ENCODE measurements around the gene ZG16.
A peak's percentile ranks its signal among the peaks of the same experiment; 100 is the strongest.
"Not testable (repeated sequence)": the region's sequence is repeated elsewhere in the genome, so short reads cannot be mapped to it uniquely, and the experiment has no call there.

The ZG16 gene

GRCh38 chr16:29777576-29778350 is at the start of gene ZG16:
TSS of gene ZG16 (plus strand) at chr16:29778256. CDS start at chr16:29779267, 1,011 bp downstream.
- TF ChIP-seq CTCF (IDR thresholded peaks at IDR 0.05; ENCODE audit: insufficient read depth, low read length, poor library complexity, severe bottlenecking) = no peak
- H3K27me3 ChIP-seq (replicated peaks; ENCODE audit: control insufficient read depth, insufficient read depth, low read length) = no peaks in the 10 kb centered on the region; the same call in 1 of the 2 replicates
- DNase-seq (ENCODE audit: extremely low read depth, insufficient read length) = no peak
- no peaks in the 10 kb centered on the region for H3K36me3 ChIP-seq (ENCODE audit: control insufficient read depth, insufficient read depth, low read length)
- H3K4me3 ChIP-seq (replicated peaks; ENCODE audit: low read depth, low read length) = no peak within 1 kb of the TSS

GRCh38 chr16:29729116-29729521 is 48.9 kb upstream of the ZG16 start:
- no peak for DNase-seq (ENCODE audit: extremely low read depth, insufficient read length)
- TF ChIP-seq CTCF (IDR thresholded peaks at IDR 0.05; ENCODE audit: insufficient read depth, low read length, poor library complexity, severe bottlenecking) = peak; percentile 51
- H3K4me3 ChIP-seq (replicated peaks; ENCODE audit: low read depth, low read length) = no peak overlapping the region
- no peaks in the 10 kb centered on the region for H3K36me3 ChIP-seq (ENCODE audit: control insufficient read depth, insufficient read depth, low read length)
- H3K27me3 ChIP-seq (replicated peaks; ENCODE audit: control insufficient read depth, insufficient read depth, low read length) = no peaks in the 10 kb centered on the region

GRCh38 chr16:29730649-29731048 is 47.4 kb upstream of the ZG16 start:
- no peaks in the 10 kb centered on the region for H3K27me3 ChIP-seq (replicated peaks; ENCODE audit: control insufficient read depth, insufficient read depth, low read length)
- H3K36me3 ChIP-seq (ENCODE audit: control insufficient read depth, insufficient read depth, low read length) = no peaks in the 10 kb centered on the region
- TF ChIP-seq CTCF (IDR thresholded peaks at IDR 0.05; ENCODE audit: insufficient read depth, low read length, poor library complexity, severe bottlenecking) = no peak
- H3K4me3 ChIP-seq (replicated peaks; ENCODE audit: low read depth, low read length) = no peak overlapping the region
- DNase-seq (ENCODE audit: extremely low read depth, insufficient read length) = peak; percentile 51

- H3K27me3 ChIP-seq (replicated peaks; ENCODE audit: control insufficient read depth, insufficient read depth, low read length); H3K4me3 ChIP-seq (replicated peaks; ENCODE audit: low read depth, low read length); H3K36me3 ChIP-seq (ENCODE audit: control insufficient read depth, insufficient read depth, low read length): not testable (repeated sequence)
- peak; percentile 77 for DNase-seq (ENCODE audit: extremely low read depth, insufficient read length)
Observed at GRCh38 chr16:29731768-29732601, 46.1 kb upstream of the ZG16 start.

GRCh38 chr16:29734786-29735185 is 43.3 kb upstream of the ZG16 start:
- Histone ChIP-seq H3K4me3 (replicated peaks; ENCODE audit: low read depth, low read length) (no peak overlapping the region), H3K27me3 (replicated peaks; ENCODE audit: control insufficient read depth, insufficient read depth, low read length) (no peaks in the 10 kb centered on the region), H3K36me3 (ENCODE audit: control insufficient read depth, insufficient read depth, low read length) (no peaks in the 10 kb centered on the region)
- no peak for TF ChIP-seq CTCF (IDR thresholded peaks at IDR 0.05; ENCODE audit: insufficient read depth, low read length, poor library complexity, severe bottlenecking)
- DNase-seq (ENCODE audit: extremely low read depth, insufficient read length) = no peak

- no peaks in the 10 kb centered on the region for H3K36me3 ChIP-seq (ENCODE audit: control insufficient read depth, insufficient read depth, low read length)
- TF ChIP-seq CTCF (IDR thresholded peaks at IDR 0.05; ENCODE audit: insufficient read depth, low read length, poor library complexity, severe bottlenecking) = no peak
Observed at GRCh38 chr16:29736112-29736511, 41.9 kb upstream of the ZG16 start.

More at GRCh38 chr16:29736112-29736511, 41.9 kb upstream of the ZG16 start:
- no peak for DNase-seq (ENCODE audit: extremely low read depth, insufficient read length)
- Histone ChIP-seq H3K27me3 (replicated peaks; ENCODE audit: control insufficient read depth, insufficient read depth, low read length) (no peaks in the 10 kb centered on the region), H3K4me3 (replicated peaks; ENCODE audit: low read depth, low read length) (no peak overlapping the region)
